ENCODE data around the gene GRIP2.

- no peak for TF ChIP-seq CTCF (conservative IDR thresholded peaks at IDR 0.05; ENCODE audit: low read depth, low read length)
- TF ChIP-seq USF2 (IDR thresholded peaks at IDR 0.05; ENCODE audit: low read depth, low read length): no peak
- no peak for TF ChIP-seq RAD21 (IDR thresholded peaks at IDR 0.05; ENCODE audit: low read length)
- no peak for TF ChIP-seq CEBPB (IDR thresholded peaks at IDR 0.05; ENCODE audit: low read depth, low read length)
- no peak for TF ChIP-seq POLR2A (IDR thresholded peaks at IDR 0.05; ENCODE audit: low read depth, low read length)
- no peak for TF ChIP-seq FOS (IDR thresholded peaks at IDR 0.05; ENCODE audit: low read depth, low read length)
- TF ChIP-seq BHLHE40 (IDR thresholded peaks at IDR 0.05; ENCODE audit: low read depth, low read length): no peak
- no peak for TF ChIP-seq CHD1 (IDR thresholded peaks at IDR 0.05; ENCODE audit: low read depth, low read length)
- TF ChIP-seq RFX5 (IDR thresholded peaks at IDR 0.05; ENCODE audit: low read depth, low read length): no peak
- no peak for TF ChIP-seq MXI1 (IDR thresholded peaks at IDR 0.05; ENCODE audit: borderline replicate concordance, low read depth, low read length)
- TF ChIP-seq MAFK (IDR thresholded peaks at IDR 0.05; ENCODE audit: low read depth, low read length): no peak
- TF ChIP-seq ELK1 (IDR thresholded peaks at IDR 0.05; ENCODE audit: borderline replicate concordance, low read depth, low read length): no peak
- no peak for TF ChIP-seq SMC3 (IDR thresholded peaks at IDR 0.05; ENCODE audit: low read depth, low read length)
These were observed 91.1 kb downstream of the GRIP2 start for GRCh38 chr3:14448756-14449727.

Measured in IMR-90 (cell line).